Hepatocyte (in vitro differentiated cells): Measurements from ENCODE around the gene SIRT7.

ENCODE experiments used
- EZH2 ChIP-seq: fragments of 200-600 bp; sonication (generic); IDR thresholded peaks from 2 replicates; pipeline ENCODE4 v1.6.1; 2016; ENCODE audit warnings: antibody characterized with exemption, mild to moderate bottlenecking, borderline replicate concordance
- TF ChIP-seq, protein P1 (sequence below): fragments of 200-600 bp; sonication (generic); IDR thresholded peaks from 2 replicates; pipeline ENCODE4 v1.5.1; 2016; ENCODE audit warnings: antibody characterized with exemption, mild to moderate bottlenecking; ENCODE audit not compliant: poor library complexity

- TF ChIP-seq EZH2, result no peak
- TF ChIP-seq, protein P1, sequence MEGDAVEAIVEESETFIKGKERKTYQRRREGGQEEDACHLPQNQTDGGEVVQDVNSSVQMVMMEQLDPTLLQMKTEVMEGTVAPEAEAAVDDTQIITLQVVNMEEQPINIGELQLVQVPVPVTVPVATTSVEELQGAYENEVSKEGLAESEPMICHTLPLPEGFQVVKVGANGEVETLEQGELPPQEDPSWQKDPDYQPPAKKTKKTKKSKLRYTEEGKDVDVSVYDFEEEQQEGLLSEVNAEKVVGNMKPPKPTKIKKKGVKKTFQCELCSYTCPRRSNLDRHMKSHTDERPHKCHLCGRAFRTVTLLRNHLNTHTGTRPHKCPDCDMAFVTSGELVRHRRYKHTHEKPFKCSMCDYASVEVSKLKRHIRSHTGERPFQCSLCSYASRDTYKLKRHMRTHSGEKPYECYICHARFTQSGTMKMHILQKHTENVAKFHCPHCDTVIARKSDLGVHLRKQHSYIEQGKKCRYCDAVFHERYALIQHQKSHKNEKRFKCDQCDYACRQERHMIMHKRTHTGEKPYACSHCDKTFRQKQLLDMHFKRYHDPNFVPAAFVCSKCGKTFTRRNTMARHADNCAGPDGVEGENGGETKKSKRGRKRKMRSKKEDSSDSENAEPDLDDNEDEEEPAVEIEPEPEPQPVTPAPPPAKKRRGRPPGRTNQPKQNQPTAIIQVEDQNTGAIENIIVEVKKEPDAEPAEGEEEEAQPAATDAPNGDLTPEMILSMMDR, result no peak
Observed at GRCh38 chr17:81914103-81914850, 3.7 kb downstream of the SIRT7 start.
